Right lung (tissue), 5 donors: ENCODE data around the gene PIP4K2C. TPM values are rescaled to one million over a fixed set of nuclear protein-coding genes. Genes with fewer than 3 reads are reported as not detected.

Experiments
- DNase-seq, 2 donors: peaks; one replicate each; pipeline ENCODE4 v3.0.0-alpha.2; 2013
- polyA plus RNA-seq, 5 donors: library from polyadenylated mRNA; unstranded; fragments of 120-200 nt; gene quantifications; one replicate each; pipeline versions ENCODE4 v1.2.1 to v1.2.3, GENCODE V29; 2013; ENCODE audit warnings: inconsistent platforms in 1 of 5, low replicate concordance in 1 of 5; ENCODE audit not compliant: insufficient read length in 5 of 5, insufficient read depth in 1 of 5

The PIP4K2C gene
- polyA plus RNA-seq, 5 donors = 18.1 to 22.8 (median 20.1) TPM

DNA sequence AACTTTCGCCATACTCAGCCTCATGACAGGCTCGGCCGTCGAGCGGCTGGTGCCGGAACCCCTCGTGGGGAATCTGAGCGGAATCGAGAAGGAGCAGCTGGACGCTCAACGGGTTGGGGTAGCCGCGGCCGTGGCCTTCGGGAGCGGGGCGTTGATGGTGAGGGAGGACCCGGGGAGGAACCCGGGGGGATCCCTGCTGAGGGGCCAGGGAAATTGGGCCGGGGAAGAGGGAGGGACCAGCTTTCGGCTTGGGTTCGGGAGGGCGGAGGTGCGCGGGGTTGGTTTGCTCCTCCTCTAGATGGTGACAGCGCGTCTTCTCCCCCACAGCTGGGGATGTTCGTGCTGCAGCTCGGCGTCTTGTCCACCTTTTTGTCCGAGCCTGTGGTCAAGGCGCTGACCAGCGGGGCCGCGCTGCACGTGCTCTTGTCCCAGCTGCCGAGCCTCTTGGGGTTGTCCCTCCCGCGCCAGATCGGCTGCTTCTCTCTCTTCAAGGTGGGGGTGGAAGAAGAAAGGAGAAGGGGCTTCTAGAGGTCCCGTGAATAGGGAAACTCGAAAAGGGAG, 30.0 kb downstream of the PIP4K2C start:
- no peak for DNase-seq

DNA sequence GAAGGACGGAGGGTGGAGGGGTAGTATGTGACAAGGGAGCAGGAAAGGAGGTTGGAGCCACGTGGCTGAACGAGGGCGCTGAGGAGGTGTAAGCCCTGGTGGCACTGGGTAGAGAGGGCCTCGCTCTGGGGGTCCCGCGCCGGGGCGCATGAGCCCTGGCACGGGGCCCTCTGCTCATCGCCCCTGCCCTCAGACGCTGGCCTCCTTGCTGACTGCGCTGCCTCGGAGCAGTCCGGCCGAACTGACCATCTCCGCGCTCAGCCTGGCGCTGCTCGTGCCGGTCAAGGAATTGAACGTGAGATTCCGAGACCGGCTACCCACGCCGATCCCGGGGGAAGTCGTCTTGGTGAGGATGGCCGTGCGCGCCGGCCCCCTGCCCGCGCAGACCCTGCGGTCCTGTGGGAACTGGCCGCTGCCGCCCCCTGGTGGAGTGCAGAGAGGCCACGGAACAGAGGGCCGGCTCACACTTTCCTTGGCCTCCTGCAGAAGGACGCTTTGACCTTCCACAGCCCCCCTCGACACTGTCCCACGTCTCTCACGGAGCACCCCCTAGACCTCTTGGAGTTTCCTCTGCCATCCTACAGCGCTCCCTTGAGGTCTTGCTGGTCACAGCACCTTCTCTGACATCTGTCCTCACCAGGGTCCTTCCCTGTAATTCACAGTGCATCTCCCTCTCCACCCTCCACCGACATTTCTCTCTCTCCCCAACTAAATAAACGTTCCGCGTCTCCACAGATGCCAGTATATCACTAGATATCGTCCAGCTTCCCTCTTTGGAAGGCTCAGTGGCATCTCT, 30.7 kb downstream of the PIP4K2C start:
- DNase-seq = peak; percentile 51 to 53

DNA sequence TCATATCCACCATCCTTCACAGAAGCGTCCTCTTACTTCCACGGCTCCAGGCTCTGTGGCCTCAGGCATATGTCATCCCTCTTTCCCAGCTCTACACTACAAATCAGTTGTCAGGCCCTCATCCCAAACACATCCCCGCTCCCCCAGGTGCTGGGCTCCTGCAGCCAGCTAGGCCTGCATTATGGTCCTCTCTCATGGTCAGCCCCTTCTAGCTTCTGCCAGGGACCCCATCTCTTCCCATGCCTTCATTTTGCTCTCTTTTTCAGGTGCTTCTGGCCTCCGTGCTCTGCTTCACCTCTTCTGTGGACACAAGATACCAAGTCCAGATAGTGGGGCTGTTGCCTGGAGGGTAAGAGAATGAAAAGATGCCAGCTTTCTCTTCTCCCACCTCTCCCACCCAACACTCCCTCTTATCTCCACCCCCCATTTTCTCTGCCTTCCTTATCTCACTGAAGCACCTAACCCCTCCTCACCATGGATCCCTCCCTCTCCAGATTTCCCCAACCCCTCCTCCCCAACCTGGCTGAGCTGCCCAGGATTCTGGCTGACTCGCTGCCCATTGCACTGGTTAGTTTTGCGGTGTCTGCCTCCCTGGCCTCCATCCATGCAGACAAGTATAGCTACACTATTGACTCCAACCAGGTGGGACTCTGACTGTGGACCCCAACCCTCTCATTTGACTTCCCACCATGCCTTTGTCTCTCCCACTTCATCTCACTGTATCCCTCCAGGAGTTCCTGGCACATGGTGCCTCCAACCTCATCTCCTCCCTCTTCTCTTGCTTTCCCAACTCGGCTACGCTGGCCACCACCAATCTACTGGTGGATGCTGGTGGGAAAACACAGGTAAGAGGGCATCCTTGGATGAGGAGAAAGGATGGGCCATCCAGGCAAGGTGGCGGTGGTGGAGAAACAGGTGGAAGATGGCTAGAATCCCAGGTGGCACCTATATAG, 31.6 kb downstream of the PIP4K2C start:
- no peak for DNase-seq

DNA sequence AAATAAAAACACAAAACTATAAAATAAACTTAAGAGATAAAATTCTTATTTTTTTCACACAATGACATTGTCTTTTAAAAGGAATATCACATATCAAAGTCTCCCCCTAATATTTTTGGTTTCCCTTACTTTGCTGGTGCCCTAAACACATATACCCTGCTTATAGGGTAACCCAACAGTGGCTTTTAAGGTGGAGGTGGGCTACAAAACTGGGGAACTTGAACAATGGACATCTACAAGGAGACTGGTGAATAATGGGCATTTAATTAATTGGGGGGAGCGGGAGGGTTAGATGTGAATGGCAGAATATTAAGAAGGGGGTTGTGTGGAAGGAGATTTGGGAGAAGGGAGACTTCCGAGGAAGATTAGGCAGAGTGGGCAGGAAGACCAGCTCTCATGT, 32.4 kb downstream of the PIP4K2C start:
- DNase-seq = no peak

DNA sequence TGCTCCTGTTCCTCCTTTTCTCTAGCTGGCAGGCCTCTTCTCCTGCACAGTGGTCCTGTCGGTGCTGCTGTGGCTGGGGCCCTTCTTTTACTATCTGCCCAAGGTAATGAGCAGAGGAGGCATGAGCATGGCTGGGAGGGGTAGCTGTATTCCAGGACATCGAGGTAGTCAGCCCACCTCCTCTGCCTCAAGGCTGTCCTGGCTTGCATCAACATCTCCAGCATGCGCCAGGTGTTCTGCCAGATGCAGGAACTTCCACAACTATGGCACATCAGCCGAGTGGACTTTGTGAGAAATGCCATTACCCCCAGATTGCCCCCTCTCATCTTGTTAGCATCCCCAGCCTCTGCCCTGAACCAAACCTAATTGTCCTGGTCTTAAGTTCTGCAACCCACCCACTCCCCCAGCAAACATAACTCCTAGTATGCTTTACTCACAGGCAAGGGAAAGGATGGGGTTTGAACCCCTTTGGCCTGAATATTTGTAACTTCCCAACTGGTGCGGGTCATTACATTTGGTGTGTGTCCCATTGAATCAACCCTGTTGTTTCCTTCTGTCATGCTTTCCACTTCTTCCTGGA, 32.9 kb downstream of the PIP4K2C start:
- DNase-seq = no peak

DNA sequence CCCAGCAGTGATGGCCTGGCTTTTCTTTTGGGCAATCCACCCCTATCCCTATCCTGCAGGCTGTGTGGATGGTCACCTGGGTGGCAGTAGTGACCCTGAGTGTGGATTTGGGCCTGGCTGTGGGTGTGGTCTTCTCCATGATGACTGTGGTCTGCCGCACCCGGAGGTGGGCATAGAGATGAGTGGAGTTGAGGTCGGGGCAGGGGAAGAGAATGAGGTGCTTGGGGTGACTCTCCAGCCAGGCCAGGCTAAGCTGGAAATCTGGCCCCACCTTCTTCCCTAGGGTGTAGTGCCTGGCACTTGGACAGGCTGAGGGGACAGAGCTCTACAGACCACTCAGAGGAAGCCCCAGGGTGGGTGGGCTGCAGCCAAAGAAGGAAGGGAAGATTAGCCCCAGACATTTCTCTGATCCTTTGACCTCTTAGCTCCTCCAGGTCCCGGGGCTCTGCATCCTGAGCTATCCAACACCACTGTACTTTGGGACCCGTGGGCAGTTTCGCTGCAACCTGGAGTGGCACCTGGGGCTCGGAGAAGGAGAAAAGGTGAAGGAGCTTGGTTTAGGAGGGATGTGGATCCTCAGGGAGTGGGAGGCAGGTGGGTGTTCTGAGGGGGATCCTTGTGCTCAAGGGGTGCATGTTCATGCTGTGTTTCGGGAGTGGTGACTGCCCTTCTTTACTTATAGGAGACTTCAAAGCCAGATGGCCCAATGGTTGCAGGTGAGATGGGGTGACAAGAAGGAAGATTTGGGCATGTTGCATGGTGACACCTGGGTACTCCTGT, 33.6 kb downstream of the PIP4K2C start:
- no peak for DNase-seq

DNA sequence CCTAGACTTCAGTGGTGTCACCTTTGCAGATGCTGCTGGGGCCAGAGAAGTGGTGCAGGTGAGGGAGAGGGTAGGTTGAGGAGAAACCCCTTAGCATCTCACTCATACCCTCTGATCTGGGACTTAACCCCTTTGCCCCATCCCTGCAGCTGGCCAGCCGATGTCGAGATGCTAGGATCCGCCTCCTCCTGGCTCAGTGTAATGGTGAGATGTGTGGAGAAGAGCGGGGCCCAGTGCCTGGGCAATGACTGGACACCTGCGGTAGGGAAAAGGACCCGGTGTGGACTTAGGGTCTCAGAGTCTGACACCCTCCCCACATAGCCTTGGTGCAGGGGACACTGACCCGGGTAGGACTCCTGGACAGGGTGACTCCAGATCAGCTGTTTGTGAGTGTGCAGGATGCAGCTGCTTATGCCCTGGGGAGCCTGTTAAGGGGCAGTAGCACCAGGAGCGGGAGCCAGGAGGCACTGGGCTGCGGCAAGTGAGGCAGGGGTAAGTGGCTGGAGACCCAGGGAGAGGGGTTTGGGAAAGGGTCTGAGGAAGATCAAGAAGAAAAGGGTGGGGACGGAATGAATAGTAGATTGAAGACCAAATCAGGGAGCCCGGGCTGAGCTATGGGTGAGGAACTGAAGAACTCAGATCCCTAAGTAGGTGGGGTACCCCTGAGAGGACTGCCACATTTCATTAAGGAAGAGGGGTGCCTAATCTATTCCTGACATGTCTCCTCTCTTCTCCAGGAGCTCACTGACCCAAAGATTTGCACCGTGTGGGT, 34.5 kb downstream of the PIP4K2C start:
- no peak for DNase-seq

DNA sequence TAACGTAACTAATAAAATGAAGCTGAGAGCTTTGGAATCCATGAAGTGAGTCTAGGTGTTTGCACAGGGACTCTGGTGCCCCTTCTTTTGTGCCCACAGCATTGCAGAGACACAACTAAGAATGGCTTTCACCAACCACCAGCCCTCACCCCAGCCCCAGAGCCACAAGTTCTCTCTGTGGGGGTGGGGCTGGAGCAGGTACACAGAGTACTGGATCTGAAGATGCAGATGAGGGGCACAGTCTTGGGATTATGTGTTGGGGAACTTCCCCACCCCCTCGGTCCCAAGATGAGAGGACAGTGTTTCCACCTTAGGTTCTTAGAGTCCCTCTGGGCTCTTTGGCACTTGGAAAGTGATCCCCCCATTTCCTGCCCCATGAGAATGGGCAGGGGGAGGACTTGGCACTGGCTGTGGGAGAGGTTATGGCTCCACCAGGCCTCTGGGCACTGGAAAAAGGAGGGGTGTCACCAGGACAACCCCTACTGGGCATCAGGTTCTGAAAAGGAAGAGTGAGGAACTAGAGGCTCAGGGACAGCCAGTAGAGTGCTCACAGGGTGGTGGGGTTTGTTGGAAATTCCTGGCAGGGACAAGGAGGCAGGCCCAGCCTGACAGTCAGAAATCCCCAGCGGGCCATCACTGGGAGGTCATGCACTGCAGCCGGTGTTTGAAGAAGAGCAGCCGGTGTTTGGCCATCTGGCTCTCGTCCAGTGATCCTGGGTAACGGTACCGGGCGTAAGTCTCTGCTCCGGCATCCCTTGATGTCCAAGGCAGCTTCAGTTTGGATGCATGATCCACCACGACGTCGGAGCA, 35.3 kb downstream of the PIP4K2C start:
- DNase-seq = no peak

DNA sequence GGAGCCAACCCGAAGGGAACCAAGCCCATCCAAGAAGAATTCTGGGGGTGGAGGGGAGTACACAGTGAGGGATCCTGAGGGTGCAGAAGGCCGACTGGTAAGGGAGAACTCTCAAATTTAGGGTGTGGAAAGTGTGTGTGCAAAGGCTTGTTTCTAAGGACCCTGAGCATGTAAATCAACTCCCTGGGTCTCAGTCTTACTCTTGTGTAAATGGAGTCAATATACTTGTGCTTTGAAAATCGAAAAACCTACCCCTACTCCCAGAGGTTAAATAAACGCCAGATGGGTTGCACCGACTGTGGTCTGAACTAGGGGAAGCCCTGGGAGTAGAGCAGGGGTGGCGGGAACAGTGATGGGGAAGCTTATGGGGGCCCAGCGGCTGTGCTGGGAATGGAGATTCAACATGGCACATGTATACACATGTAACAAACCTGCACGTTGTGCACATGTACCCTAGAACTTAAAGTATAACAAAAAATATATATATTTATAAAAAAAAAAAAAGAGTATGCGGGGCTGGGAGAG, 36.0 kb downstream of the PIP4K2C start:
- DNase-seq = no peak

DNA sequence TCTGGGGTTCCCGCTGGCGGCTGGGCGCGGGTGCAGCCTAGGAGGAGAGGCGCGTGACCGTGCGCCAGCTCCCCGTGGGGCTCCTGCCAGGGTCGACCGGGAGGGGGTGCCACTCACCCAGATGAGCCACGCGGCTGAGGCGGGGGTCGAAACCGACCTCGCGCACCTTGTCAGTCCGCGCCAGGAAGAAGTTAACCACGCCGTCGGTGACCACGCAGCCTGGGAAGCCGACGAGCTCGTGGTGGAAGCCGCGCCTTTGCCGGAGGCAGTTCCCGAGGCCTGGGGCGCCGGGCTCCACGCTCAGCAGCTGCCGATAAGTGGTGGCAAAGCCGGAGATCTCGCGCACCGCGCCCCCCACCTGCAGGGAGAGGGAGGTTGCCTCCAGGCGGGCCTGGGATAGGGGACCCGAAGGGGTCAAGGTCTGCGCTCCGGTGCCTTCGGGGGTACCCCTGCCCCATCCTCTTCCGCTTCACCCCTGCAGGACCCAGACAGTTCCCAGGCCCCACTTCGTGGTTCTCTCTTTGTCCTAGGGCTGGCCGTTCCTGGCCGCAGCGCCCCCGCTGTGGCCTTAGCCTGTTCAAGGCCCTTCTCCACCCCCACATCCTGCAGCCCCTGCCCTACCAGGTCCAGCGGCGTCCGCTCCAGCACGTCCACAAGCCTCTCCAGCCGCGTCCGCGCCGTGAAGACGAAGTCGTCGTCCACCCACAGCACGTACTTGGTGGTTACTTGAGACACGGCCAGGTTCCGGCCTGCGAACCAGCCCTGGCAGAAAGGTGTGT, 36.7 kb downstream of the PIP4K2C start:
- no peak for DNase-seq

DNA sequence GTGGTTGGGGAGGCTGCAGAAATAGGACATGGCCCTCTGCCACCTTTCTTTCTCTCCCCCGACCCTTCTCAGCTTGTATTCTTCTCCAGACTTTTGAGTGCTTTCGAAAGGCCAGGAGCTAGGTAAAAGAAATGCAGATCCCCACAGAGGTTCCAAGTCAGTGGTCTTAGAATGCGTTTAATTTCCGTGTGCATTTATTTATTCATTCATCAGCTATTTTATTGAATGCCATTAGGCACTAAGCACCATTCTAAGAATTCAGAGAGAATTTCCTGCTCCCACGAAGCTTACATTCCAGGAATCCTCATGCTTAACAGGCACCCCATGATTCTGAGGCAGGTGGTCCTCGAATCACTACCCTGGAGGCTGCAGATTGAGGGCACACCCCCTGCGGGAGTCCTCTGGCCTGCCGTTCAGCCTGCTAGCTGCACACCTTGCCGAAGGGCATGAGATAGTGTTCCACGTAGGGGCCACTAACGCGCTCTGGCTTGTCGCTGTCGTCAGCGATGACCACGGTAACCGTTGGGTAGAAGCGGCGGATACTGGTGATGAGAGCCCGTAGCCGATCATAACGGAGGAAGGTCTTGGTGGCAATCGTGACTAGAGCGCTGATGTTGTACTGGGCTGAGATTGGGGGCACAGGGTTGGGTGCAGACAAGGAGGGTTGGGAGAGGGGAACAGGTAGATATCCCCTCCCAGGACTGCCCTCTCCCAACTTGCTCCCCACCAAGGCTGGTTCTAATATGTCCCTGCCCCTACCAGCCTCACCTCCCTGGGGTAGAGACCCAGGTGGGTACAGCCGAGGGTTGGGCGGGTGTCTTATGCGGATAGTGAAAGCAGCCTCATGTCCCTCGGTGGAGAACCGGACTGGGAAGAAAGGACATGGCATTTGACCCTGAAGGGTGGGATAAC, 37.5 kb downstream of the PIP4K2C start:
- DNase-seq = no peak

DNA sequence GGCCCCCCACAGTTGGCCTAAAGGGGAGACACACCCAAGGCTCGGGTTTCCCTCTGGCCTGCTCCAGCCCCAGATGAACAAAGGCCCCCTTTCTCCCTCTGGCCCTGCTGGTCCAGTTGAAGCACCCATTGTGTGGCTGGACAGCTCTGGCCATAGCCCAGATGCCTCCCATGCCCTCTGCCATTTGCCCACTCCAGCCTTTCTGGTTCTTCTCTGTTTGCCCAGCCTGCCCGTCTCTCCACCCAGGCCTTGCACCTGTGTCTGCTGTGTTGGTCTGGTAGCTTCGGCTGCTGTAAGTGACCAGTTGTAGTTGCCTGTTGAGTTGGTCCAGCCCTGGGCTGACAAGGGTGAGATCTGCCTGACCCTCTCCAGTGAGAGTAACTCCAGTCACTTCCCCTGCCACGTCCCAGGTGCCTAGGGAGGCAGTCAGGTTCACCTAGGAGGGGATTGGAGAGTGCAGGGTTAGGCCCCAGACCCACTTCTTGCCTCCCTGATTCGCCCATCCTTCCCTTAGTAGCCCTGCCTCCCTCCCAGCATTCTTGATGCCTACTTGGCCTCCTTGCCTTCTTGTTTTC, 39.0 kb downstream of the PIP4K2C start:
- DNase-seq = no peak

DNA sequence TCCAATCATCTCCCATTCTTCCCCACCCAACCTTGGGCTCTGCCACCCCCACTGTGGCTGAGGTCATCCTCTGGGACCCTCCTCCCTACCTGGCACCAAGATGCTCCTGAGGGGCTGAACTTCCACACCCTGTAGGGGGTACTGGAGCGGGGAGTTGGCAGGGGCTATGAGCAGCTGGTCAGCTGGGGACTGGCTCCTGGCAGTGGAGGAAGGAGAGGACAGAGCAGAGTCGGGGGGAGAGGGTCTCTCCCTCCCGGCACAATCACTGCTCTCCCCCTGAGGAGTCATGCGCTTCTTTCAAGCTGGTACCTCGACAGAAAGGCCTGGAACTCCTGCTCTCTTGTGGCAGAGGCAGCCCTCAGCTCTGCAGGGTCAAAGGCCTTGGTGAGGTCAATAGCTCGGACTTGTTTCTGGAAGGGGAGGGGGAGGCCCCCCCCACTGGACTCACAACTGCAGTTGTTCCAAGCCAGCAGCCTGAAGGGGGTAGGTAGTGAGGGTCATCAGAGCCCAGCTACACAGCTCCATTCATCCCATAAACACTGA, 40.0 kb downstream of the PIP4K2C start:
- DNase-seq = no peak

DNA sequence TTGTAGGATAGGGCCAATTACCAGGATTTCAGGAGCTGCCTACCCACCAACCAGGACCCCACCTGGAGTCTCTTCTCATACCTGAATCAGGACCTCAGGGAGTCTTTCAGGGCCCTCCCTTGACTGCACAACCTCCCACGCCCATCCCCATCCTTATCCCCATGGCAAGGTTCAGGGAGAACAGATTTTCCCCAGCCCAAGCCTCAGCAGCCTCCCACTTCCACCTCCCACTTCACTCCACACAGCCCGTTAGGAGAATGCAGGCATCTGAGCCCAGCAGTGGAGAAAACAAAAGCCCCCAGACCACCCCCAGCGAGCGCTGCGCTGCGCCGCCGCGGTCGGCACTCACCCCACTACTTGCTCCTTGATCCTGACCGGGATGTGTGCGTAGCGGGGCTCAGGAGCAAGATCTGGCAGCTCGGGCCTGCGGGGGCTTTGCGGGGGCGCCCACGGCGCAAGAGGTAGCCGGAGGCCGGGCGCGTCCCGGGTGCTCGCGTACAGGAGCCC, 40.6 kb downstream of the PIP4K2C start:
- no peak for DNase-seq

DNA sequence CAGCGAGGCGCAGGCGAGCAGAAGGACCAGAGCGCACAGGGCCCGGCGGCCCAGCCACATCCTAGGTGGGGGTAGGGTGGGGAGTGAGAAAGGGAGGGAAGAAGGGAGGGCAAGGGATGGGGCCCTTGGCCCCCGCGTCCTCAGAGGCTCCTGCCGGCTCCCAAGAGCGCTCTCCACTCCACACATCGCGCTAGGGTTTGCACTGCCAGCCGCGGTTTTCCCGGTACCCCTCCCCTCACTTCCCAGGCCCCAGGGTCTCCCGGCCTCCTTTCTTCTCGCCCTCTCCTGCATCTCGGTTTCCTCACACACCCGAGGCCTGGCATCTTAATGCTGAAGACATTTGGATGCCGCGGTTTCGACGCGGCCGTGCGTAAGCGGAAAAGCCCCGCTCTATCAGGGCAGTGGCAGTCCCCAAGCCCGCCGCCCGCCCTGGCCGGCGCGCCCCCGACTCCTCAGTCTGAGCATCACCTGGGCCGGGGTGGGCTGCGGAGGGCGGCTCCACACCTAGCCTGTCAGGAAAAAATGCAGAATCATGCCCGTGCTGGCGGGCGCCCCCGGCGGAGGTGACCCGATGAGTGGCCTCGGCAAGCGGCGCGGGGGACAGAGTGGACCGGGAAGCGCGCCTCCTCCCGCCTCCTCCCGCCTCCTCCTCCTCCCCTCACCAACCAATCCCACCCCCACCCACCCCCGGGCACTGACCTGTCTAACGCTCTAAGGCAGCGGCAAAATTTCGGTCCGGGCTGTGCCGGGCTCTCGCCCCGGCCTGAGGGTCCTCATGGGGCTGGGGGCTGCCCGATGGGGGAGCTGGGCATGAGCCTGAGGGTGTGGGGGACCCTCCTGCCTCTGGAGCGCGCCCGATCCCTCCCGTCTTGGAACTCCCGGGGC, 41.3 kb downstream of the PIP4K2C start:
- DNase-seq = no peak
